Esophagus (tissue), 2 donors: ENCODE data around the gene TMED6. TPM values are rescaled to one million over a fixed set of nuclear protein-coding genes. Genes with fewer than 3 reads are reported as not detected.

Experiments
- H3K27ac ChIP-seq, 2 donors: one replicate each; pipeline ENCODE4 v1.5.1; 2013; ENCODE audit warnings: low read depth in 2 of 2, mild to moderate bottlenecking in 2 of 2, inconsistent platforms in 1 of 2, low read length in 1 of 2, moderate library complexity in 1 of 2
- H3K27me3 ChIP-seq, 2 donors: one replicate each; pipeline ENCODE4 v1.6.1; 2013; ENCODE audit warnings: low read length in 2 of 2, control low read depth in 1 of 2, mild to moderate bottlenecking in 1 of 2; ENCODE audit not compliant: insufficient read depth in 2 of 2, control insufficient read depth in 1 of 2
- H3K36me3 ChIP-seq, 2 donors: one replicate each; pipeline ENCODE4 v1.6.1; 2013; ENCODE audit warnings: low read length in 1 of 2; ENCODE audit not compliant: control insufficient read depth in 2 of 2, insufficient read depth in 2 of 2
- H3K4me1 ChIP-seq, 2 donors: one replicate each; pipeline ENCODE4 v1.6.1; 2013; ENCODE audit warnings: low read length in 1 of 2; ENCODE audit not compliant: control insufficient read depth in 2 of 2, insufficient read depth in 2 of 2
- H3K4me3 ChIP-seq, 2 donors: one replicate each; pipeline ENCODE4 v1.5.1; 2013; ENCODE audit warnings: low read length in 2 of 2, mild to moderate bottlenecking in 2 of 2, low read depth in 1 of 2, moderate library complexity in 1 of 2
- H3K9me3 ChIP-seq, 2 donors: one replicate each; pipeline ENCODE4 v1.6.1; 2013; ENCODE audit warnings: mild to moderate bottlenecking in 2 of 2, low read depth in 1 of 2, low read length in 1 of 2, moderate library complexity in 1 of 2; ENCODE audit not compliant: control insufficient read depth in 2 of 2, insufficient read depth in 1 of 2
- WGBS, 2 donors: extraction: QIAGEN DNeasy Blood & Tissue Kit; methylation state at CpG; one replicate each; pipeline ENCODE4 v1.1.7; 2013; 5-methylcytosine and 5-hydroxymethylcytosine counted together
- polyA plus RNA-seq, 2 donors: library from polyadenylated mRNA; stranded (reverse); fragments of 200-250 nt; gene quantifications; one replicate each; pipeline ENCODE4 v1.2.3, GENCODE V29; 2013
- donor health status: healthy with polysubstance abuse.
- donor health status: Bipolar disorder and iron deficiency.

TMED6 gene
- polyA plus RNA-seq, 2 donors: 0.33 TPM; not detected in 1

- no peaks in the 10 kb centered on the region for H3K9me3 ChIP-seq
- no peaks in the 10 kb centered on the region for H3K36me3 ChIP-seq
- H3K4me1 ChIP-seq: no peaks in the 10 kb centered on the region
- H3K27me3 ChIP-seq: no peaks in the 10 kb centered on the region
- H3K27ac ChIP-seq: no peak overlapping the region
- no peak overlapping the region for H3K4me3 ChIP-seq
- 65 to 94% methylated on average over 1 of the region's 1 CpG for WGBS, 2 donors
These were observed 57.5 kb downstream of the TMED6 start for GRCh38 chr16:69294051-69294450.

DNA sequence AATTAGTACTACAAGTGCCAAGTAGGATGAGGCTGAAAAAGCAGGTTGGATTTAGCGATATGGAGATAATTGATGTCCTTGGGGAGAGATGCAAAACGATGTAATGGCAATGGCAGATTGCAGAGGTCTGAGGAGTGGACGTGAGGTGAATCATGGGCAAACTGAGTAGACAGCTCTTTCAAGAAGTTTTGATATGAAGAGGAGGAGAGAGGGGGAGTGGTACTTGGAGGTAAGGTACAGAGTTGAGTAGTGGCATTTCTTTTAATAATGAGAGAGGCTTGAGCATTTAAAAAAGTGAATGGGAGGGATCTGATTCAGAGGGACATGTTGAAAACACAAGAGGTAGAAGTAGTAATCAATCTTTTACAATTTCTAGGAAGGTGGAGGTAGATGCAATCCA lies 58.2 kb downstream of the TMED6 start:
- no peaks in the 10 kb centered on the region for H3K36me3 ChIP-seq
- 59 to 65% methylated on average over 3 of the region's 3 CpGs for WGBS, 2 donors
- H3K9me3 ChIP-seq: no peaks in the 10 kb centered on the region
- H3K27me3 ChIP-seq: no peaks in the 10 kb centered on the region
- H3K4me3 ChIP-seq: no peak overlapping the region
- no peak overlapping the region for H3K27ac ChIP-seq
- no peaks in the 10 kb centered on the region for H3K4me1 ChIP-seq

Other genes with a start within 250 kb of the TMED6 start
- gene HAS3, start 246.1 kb downstream of the TMED6 start, polyA plus RNA-seq: 10 to 100 TPM in 1 of 2 donors, 1 to 10 TPM in 1; 9.3 to 12.0 TPM
- 10 to 100 TPM; 18.8 to 43.5 TPM for gene CHTF8, start 219.2 kb downstream of the TMED6 start, polyA plus RNA-seq
- 10 to 100 TPM; 15.5 to 29.8 TPM for gene UTP4, start 219.1 kb downstream of the TMED6 start, polyA plus RNA-seq
- gene SNTB2, start 164.6 kb downstream of the TMED6 start, polyA plus RNA-seq: 1 to 10 TPM; 4.3 to 4.4 TPM
- gene VPS4A, start 40.4 kb downstream of the TMED6 start, polyA plus RNA-seq: 10 to 100 TPM; 24.1 to 24.4 TPM
- 10 to 100 TPM in 1 of 2 donors, 1 to 10 TPM in 1; 3.9 to 16.9 TPM for gene PDF, start 21.2 kb downstream of the TMED6 start, polyA plus RNA-seq
- gene COG8, start 12.2 kb downstream of the TMED6 start, polyA plus RNA-seq: 10 to 100 TPM; 12.9 to 13.5 TPM
- gene NIP7, start 12.0 kb downstream of the TMED6 start, polyA plus RNA-seq: 10 to 100 TPM; 16.4 to 22.3 TPM
- 1 to 10 TPM; 5.6 to 9.1 TPM for gene TERF2, start 34.2 kb upstream of the TMED6 start, polyA plus RNA-seq
- gene CYB5B, start 72.8 kb upstream of the TMED6 start, polyA plus RNA-seq: 10 to 100 TPM; 41.1 to 64.9 TPM
- 1 to 10 TPM; 2.7 to 6.5 TPM for gene NFAT5, start 214.2 kb upstream of the TMED6 start, polyA plus RNA-seq